Vagina (tissue), 2 donors: ENCODE results near the gene HDAC8.

Experiments
- CTCF ChIP-seq, 3 experiments: fragments of 450-650 bp in 2 of 3; fragments of 200-600 bp in 1 of 3; sonication (generic) in 1 of 3; IDR thresholded peaks; one replicate each; pipeline ENCODE4 v1.5.1; 2017 to 2019; ENCODE audit warnings: antibody characterized with exemption in 3 of 3, mild to moderate bottlenecking in 2 of 3, moderate library complexity in 2 of 3
- POLR2A ChIP-seq, 2 donors: fragments of 450-650 bp; IDR thresholded peaks; one replicate each; pipeline ENCODE4 v1.6.1; 2017; ENCODE audit warnings: antibody characterized with exemption in 2 of 2, mild to moderate bottlenecking in 2 of 2, moderate library complexity in 2 of 2
- POLR2AphosphoS5 ChIP-seq, 2 donors: sonication (generic); formaldehyde crosslinking; IDR thresholded peaks; one replicate each; pipeline ENCODE4 v1.9.0; 2017; ENCODE audit warnings: antibody characterized with exemption in 2 of 2, mild to moderate bottlenecking in 2 of 2, low read depth in 1 of 2; ENCODE audit not compliant: insufficient read depth in 1 of 2

- TF ChIP-seq CTCF (IDR thresholded peaks at IDR 0.05), result no peak
- no peak for TF ChIP-seq POLR2AphosphoS5 (IDR thresholded peaks at IDR 0.05; ENCODE audit: insufficient read depth in 1 of 2, low read depth in 1 of 2)
- no peak for TF ChIP-seq POLR2A (IDR thresholded peaks at IDR 0.05)
Observed at GRCh38 chrX:72573158-72573511, 492 bp upstream of the HDAC8 start.
